Measurements from ENCODE around the gene FAM169A.

DNA sequence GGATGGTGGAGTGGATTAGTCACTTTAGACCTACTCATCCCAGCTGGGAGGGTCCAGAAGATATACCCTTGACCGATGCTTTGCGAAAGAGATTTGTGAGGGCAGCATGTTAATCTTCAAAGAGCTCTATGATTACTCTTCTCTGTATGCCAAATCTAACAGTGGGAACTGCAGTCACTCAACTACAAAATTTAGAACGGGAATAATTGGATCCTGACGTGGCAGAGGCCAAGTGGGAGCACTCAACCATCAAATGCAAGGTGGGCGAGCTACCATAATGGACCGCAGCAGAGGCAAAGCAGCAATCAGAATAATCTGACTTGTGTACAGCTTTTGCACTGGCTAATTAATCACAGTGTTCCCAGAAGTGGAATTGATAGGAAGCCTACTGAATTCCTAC is 78.8 kb downstream of the FAM169A start:
- no peak for TF ChIP-seq POLR2A (IDR thresholded peaks at IDR 0.05)
- TF ChIP-seq, protein P1, sequence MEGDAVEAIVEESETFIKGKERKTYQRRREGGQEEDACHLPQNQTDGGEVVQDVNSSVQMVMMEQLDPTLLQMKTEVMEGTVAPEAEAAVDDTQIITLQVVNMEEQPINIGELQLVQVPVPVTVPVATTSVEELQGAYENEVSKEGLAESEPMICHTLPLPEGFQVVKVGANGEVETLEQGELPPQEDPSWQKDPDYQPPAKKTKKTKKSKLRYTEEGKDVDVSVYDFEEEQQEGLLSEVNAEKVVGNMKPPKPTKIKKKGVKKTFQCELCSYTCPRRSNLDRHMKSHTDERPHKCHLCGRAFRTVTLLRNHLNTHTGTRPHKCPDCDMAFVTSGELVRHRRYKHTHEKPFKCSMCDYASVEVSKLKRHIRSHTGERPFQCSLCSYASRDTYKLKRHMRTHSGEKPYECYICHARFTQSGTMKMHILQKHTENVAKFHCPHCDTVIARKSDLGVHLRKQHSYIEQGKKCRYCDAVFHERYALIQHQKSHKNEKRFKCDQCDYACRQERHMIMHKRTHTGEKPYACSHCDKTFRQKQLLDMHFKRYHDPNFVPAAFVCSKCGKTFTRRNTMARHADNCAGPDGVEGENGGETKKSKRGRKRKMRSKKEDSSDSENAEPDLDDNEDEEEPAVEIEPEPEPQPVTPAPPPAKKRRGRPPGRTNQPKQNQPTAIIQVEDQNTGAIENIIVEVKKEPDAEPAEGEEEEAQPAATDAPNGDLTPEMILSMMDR (IDR thresholded peaks at IDR 0.05) = no peak

Data from adrenal gland (tissue), 5 donors.